HG03575 (cell line): ENCODE data around the gene ZC3H15.
"Not testable (repeated sequence)": the region's sequence is repeated elsewhere in the genome, so short reads cannot be mapped to it uniquely, and the experiment has no call there.

ENCODE experiments used
- ATAC-seq: cut with Tn5 transposase; IDR thresholded peaks from one replicate; pipeline ENCODE4 v1.9.1; 2021; ENCODE audit not compliant: unreplicated experiment, insufficient number of reproducible peaks, low FRiP score; ENCODE audit errors: extremely low read depth

The ZC3H15 gene

GRCh38 chr2:186486651-186487647, 889 bp downstream of the ZC3H15 start:
- no peak for ATAC-seq

- no peak for ATAC-seq
Measured at GRCh38 chr2:186493564-186494085, 7.6 kb downstream of the ZC3H15 start.

DNA sequence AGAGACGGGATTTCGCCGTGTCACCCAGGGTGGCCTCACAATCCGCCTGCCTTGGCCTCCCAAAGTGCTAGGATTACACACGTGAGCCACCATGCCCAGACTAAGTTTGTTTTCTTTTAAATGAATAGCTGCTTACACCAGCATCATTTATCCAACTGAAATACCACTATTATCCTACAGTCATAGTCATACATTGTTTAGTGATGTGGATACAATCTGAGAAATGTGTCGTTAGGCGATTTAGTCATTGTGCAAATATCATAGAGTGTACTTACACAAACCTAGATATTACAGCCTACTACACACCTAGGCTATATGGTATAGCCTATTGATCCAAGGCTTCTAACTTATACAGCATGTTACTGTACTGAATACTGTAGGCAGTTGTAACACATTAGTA, 10.3 kb downstream of the ZC3H15 start:
- no peak for ATAC-seq

DNA sequence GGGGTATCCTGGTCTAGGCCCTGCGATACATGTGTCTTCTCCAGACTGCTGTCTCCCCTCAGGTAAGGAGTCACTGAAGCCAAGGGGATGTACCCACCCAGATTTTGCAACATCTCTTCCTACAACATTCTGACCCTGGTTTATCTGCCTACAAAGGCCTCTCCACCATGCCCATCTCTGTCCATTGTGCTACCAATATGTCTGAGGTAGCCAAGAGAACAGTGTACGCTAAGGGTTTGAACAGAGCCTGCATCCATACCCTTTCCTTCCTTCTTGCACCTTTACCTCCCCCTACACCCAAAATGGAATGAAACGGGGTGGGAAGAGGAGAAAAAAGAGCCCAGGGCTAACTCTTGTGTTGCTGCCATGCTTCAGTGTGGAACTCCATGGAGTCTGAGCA, 11.9 kb downstream of the ZC3H15 start:
- no peak for ATAC-seq

GRCh38 chr2:186498834-186499233, 12.8 kb downstream of the ZC3H15 start:
- ATAC-seq: no peak

GRCh38 chr2:186503827-186504606, 18.0 kb downstream of the ZC3H15 start:
- no peak for ATAC-seq

GRCh38 chr2:186508263-186508662, 22.2 kb downstream of the ZC3H15 start:
- no peak for ATAC-seq

- no peak for ATAC-seq
Measured at GRCh38 chr2:186515376-186515775, 29.3 kb downstream of the ZC3H15 start.

- no peak for ATAC-seq
Measured at GRCh38 chr2:186516396-186516795, 30.3 kb downstream of the ZC3H15 start.

GRCh38 chr2:186517090-186517489, 31.0 kb downstream of the ZC3H15 start:
- no peak for ATAC-seq

DNA sequence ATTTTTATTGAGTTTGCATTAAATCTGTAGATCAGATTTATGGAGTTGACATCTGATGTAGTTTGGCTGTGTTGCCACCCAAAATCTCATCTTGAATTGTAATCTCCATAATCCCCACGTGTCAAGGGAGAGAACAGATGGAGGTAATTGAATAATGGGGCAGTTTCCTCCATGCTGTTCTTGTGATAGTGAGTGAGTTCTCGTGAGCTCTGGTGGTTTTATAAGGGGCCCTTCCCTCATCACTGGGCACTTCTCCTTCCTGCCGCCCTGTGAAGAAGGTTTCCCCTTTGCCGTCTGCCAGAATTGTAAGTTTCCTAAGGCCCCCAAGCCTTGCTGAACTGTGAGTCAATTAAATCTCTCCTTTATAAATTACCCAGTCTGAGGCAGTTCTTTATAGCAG, 32.2 kb downstream of the ZC3H15 start:
- no peak for ATAC-seq

DNA sequence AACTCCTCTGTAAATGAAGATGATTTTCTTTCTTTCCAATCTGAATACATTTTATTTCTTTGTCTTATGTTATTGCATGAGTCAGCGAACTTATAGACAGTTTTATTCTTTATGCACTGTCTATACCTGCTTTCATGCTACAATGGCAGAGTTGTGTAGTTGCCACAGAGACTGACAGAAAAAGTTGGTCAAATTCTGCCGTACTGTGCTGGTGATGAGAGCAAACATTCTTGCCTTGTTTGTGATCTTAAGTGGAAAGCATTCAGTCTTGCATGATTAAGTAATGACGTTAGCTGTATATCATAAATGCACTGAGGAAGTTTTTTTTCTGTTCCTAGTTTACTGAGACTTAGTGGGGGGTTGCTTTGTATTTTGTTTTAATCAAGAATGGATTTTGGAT, 32.9 kb downstream of the ZC3H15 start:
- ATAC-seq: no peak

DNA sequence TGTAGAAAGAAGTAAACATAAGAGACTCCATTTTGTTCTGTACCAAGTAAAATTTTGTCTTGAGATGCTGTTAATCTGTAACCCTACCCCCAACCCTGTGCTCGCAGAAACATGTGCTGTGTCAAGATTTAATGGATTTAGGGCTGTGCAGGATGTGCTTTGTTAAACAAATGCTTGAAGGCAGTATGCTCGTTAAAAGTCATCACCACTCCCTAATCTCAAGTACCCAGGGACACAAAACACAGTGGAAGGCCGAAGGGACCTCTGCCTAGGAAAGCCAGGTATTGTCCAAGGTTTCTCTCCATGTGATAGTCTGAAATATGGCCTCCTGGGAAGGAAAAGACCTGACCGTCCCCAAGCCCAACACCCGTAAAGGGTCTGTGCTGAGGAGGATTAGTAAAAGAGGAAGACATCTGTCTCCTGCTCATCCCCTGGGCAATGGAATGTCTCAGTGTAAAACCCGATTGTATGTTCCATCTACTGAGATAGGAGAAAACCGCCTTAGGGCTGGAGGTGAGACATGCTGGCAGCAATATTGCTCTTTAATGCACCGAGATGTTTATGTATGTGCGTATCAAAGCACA, 35.6 kb downstream of the ZC3H15 start:
- ATAC-seq: not testable (repeated sequence)

DNA sequence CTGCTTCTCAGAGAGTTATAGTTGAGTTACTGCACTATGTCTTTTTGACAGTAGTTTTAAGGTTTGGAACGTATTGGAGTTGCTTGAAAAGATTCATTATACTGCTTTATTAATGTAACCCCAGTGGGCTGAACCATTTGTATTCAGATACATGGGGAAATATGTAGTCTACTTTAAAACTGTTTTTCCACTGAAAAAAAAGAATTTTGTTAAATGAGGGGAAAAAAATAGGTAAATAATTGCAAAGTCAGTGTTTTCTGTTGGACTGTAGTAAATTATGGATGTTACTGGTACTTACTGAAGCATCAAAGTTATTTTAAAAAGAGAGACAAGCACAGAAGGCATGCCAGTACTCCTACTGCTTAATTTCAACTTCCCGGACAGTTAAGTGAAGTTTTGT, 36.4 kb downstream of the ZC3H15 start:
- ATAC-seq: no peak

- ATAC-seq: no peak
Measured at GRCh38 chr2:186523791-186524190, 37.7 kb downstream of the ZC3H15 start.

- no peak for ATAC-seq
Measured at GRCh38 chr2:186526281-186526680, 40.2 kb downstream of the ZC3H15 start.

GRCh38 chr2:186530314-186530713, 44.3 kb downstream of the ZC3H15 start:
- no peak for ATAC-seq

DNA sequence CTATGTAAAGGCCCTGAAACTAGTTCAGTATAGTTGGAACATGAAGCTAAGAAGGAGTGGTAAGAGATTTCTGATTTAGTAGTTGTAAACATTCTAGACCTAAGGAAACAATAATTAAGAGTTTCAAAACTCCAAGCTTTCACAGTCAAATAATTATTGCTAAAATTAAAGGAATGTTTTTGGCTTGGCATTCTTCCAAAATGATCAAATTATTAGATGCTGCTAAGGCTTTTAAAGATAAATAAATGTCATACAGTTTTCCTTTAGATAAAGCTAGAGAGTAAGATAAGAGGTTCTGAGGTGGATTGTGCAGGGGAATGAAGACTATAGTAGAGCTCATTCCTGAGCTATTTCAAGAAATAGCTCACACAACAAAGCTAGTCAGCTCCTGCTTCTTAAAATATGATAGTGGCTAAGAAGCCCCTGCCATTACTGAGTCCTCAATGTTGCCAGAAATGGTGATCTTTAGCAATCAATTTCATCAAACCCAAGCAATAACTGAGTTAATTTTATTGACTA, 45.3 kb downstream of the ZC3H15 start:
- ATAC-seq: no peak

GRCh38 chr2:186532891-186533290, 46.8 kb downstream of the ZC3H15 start:
- no peak for ATAC-seq
